ENCODE data around the gene ROBO2.

ROBO2 gene

GRCh38 chr3:77195766-77196545, 156.1 kb downstream of the ROBO2 start:
- ChIA-PET POLR2A (no interaction called here), CTCF (no interaction called here)
- DNase-seq (ENCODE audit: extremely low spot score), result no peak
- TF ChIP-seq NFRKB (IDR thresholded peaks at IDR 0.05) (no peak), FOXM1 (IDR thresholded peaks at IDR 0.05; ENCODE audit: borderline replicate concordance) (no peak), PKNOX1 (IDR thresholded peaks at IDR 0.05) (no peak), HDGF (IDR thresholded peaks at IDR 0.05; ENCODE audit: borderline replicate concordance) (no peak), SP1 (IDR thresholded peaks at IDR 0.05) (no peak), FOXK2 (IDR thresholded peaks at IDR 0.05) (no peak)

- POLR2A ChIA-PET, result no interaction called here
These were observed 157.5 kb downstream of the ROBO2 start for GRCh38 chr3:77197408-77197807.

GRCh38 chr3:77203851-77204250, 164.0 kb downstream of the ROBO2 start:
- ChIA-PET POLR2A (no interaction called here), CTCF (interaction anchor here (0.6 kb wide), 2 partner anchors 21 to 100 kb away, joined by 3 to 5 read pairs; no protein-coding TSS in a partner anchor)
- DNase-seq (ENCODE audit: extremely low spot score), result no peak
- TF ChIP-seq CTBP1 (IDR thresholded peaks at IDR 0.05; ENCODE audit: borderline replicate concordance), result no peak
- TF ChIP-seq TARDBP (IDR thresholded peaks at IDR 0.05), result no peak

More at GRCh38 chr3:77197408-77197807, 157.5 kb downstream of the ROBO2 start:
- TF ChIP-seq NFRKB (IDR thresholded peaks at IDR 0.05) (no peak), LEF1 (IDR thresholded peaks at IDR 0.05; ENCODE audit: borderline replicate concordance) (no peak), ELF4 (IDR thresholded peaks at IDR 0.05) (no peak), SUZ12 (IDR thresholded peaks at IDR 0.05) (no peak), HDGF (IDR thresholded peaks at IDR 0.05; ENCODE audit: borderline replicate concordance) (no peak), FOXM1 (IDR thresholded peaks at IDR 0.05; ENCODE audit: borderline replicate concordance) (no peak), FOXA1 (IDR thresholded peaks at IDR 0.05) (no peak), PKNOX1 (IDR thresholded peaks at IDR 0.05) (no peak), CTBP1 (IDR thresholded peaks at IDR 0.05; ENCODE audit: borderline replicate concordance) (no peak), BHLHE40 (IDR thresholded peaks at IDR 0.05; ENCODE audit: borderline replicate concordance) (no peak)
- CTCF ChIA-PET, result interaction anchor here (0.6 kb wide), 1 partner anchor 61 kb away, joined by 3 read pairs; no protein-coding TSS in a partner anchor
- DNase-seq (ENCODE audit: extremely low spot score), result no peak

GRCh38 chr3:77204788-77205187, 164.9 kb downstream of the ROBO2 start:
- ChIA-PET CTCF (interaction anchor here (0.7 to 1.1 kb wide), 3 partner anchors 49 to 116 kb away, joined by 3 to 4 read pairs (median 4); no protein-coding TSS in a partner anchor), POLR2A (interaction anchor here (1.2 to 1.4 kb wide), 2 partner anchors 43 to 166 kb away, joined by 3 to 6 read pairs; no protein-coding TSS in a partner anchor)
- no peak for DNase-seq (ENCODE audit: extremely low spot score)
- TF ChIP-seq NFRKB (IDR thresholded peaks at IDR 0.05) (no peak), ZNF384 (IDR thresholded peaks at IDR 0.05) (no peak), TARDBP (IDR thresholded peaks at IDR 0.05) (no peak), ELF4 (IDR thresholded peaks at IDR 0.05) (no peak), LEF1 (IDR thresholded peaks at IDR 0.05; ENCODE audit: borderline replicate concordance) (no peak), SUZ12 (IDR thresholded peaks at IDR 0.05) (no peak), PKNOX1 (IDR thresholded peaks at IDR 0.05) (no peak), SP1 (IDR thresholded peaks at IDR 0.05) (no peak), CTBP1 (IDR thresholded peaks at IDR 0.05; ENCODE audit: borderline replicate concordance) (no peak), FOXA1 (IDR thresholded peaks at IDR 0.05) (no peak)

- DNase-seq (ENCODE audit: extremely low spot score), result no peak
- TF ChIP-seq FOXK2 (IDR thresholded peaks at IDR 0.05), result no peak
- TF ChIP-seq PKNOX1 (IDR thresholded peaks at IDR 0.05), result 0 out of 2 replicates have a peak, but pooled peaks have one; percentile 6
- CTCF ChIA-PET, result interaction anchor here (0.7 to 1.0 kb wide), 2 partner anchors 50 to 113 kb away, joined by 3 read pairs; no protein-coding TSS in a partner anchor
- POLR2A ChIA-PET, result no interaction called here
These were observed 167.9 kb downstream of the ROBO2 start for GRCh38 chr3:77207753-77208152.

- no peak for TF ChIP-seq L3MBTL2 (conservative IDR thresholded peaks at IDR 0.05)
- no peak for TF ChIP-seq ARNT (IDR thresholded peaks at IDR 0.05)
- TF ChIP-seq CTBP1 (IDR thresholded peaks at IDR 0.05; ENCODE audit: borderline replicate concordance), result no peak
- TF ChIP-seq SP1 (IDR thresholded peaks at IDR 0.05), result no peak
- no peak for TF ChIP-seq LEF1 (IDR thresholded peaks at IDR 0.05; ENCODE audit: borderline replicate concordance)
- no peak for TF ChIP-seq ELF4 (IDR thresholded peaks at IDR 0.05)
- TF ChIP-seq HDGF (IDR thresholded peaks at IDR 0.05; ENCODE audit: borderline replicate concordance), result no peak
- TF ChIP-seq FOXM1 (IDR thresholded peaks at IDR 0.05; ENCODE audit: borderline replicate concordance), result no peak
- TF ChIP-seq FOXK2 (IDR thresholded peaks at IDR 0.05), result no peak
- TF ChIP-seq BHLHE40 (IDR thresholded peaks at IDR 0.05; ENCODE audit: borderline replicate concordance), result no peak
- no peak for TF ChIP-seq TARDBP (IDR thresholded peaks at IDR 0.05)
- TF ChIP-seq SUZ12 (IDR thresholded peaks at IDR 0.05), result no peak
- TF ChIP-seq PKNOX1 (IDR thresholded peaks at IDR 0.05), result no peak
- TF ChIP-seq ZNF384 (IDR thresholded peaks at IDR 0.05), result no peak
- TF ChIP-seq NFRKB (IDR thresholded peaks at IDR 0.05), result no peak
- no peak for TF ChIP-seq FOXA1 (IDR thresholded peaks at IDR 0.05)
- CTCF ChIA-PET, result no interaction called here
- POLR2A ChIA-PET, result no interaction called here
- no peak for DNase-seq (ENCODE audit: extremely low spot score)
These were observed 182.8 kb downstream of the ROBO2 start for GRCh38 chr3:77222701-77223100.

Data from HEK293T (cell line).